Measurements from ENCODE around the gene ACADVL.
"Not testable (repeated sequence)": the region's sequence is repeated elsewhere in the genome, so short reads cannot be mapped to it uniquely, and the experiment has no call there.

The ACADVL gene

GRCh38 chr17:7176841-7177190, 42.9 kb upstream of the ACADVL start:
- DNase-seq (ENCODE audit: low read depth) = no peak
- TF ChIP-seq, protein P1, sequence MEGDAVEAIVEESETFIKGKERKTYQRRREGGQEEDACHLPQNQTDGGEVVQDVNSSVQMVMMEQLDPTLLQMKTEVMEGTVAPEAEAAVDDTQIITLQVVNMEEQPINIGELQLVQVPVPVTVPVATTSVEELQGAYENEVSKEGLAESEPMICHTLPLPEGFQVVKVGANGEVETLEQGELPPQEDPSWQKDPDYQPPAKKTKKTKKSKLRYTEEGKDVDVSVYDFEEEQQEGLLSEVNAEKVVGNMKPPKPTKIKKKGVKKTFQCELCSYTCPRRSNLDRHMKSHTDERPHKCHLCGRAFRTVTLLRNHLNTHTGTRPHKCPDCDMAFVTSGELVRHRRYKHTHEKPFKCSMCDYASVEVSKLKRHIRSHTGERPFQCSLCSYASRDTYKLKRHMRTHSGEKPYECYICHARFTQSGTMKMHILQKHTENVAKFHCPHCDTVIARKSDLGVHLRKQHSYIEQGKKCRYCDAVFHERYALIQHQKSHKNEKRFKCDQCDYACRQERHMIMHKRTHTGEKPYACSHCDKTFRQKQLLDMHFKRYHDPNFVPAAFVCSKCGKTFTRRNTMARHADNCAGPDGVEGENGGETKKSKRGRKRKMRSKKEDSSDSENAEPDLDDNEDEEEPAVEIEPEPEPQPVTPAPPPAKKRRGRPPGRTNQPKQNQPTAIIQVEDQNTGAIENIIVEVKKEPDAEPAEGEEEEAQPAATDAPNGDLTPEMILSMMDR (IDR thresholded peaks at IDR 0.05; ENCODE audit: control insufficient read depth, extremely low read depth, insufficient read depth) = no peak
- H3K4me3 ChIP-seq (ENCODE audit: low read depth, low read length) = no peak overlapping the region

GRCh38 chr17:7177191-7177953, 42.4 kb upstream of the ACADVL start:
- H3K4me3 ChIP-seq (ENCODE audit: low read depth, low read length) = peak overlapping the region; percentile 36
- TF ChIP-seq, protein P1 (IDR thresholded peaks at IDR 0.05; ENCODE audit: control insufficient read depth, extremely low read depth, insufficient read depth) = peak; percentile 95
- DNase-seq (ENCODE audit: low read depth) = peak; percentile 13

- TF ChIP-seq, protein P1 (IDR thresholded peaks at IDR 0.05; ENCODE audit: control insufficient read depth, extremely low read depth, insufficient read depth) = no peak
- H3K4me3 ChIP-seq (ENCODE audit: low read depth, low read length) = peak overlapping the region; percentile 36
- DNase-seq (ENCODE audit: low read depth) = no peak
Measured at GRCh38 chr17:7177954-7178477, 41.7 kb upstream of the ACADVL start.

- H3K4me3 ChIP-seq (ENCODE audit: low read depth, low read length) = no peak overlapping the region
- DNase-seq (ENCODE audit: low read depth) = no peak
- TF ChIP-seq, protein P1 (IDR thresholded peaks at IDR 0.05; ENCODE audit: control insufficient read depth, extremely low read depth, insufficient read depth) = no peak
Measured at GRCh38 chr17:7178973-7179316, 40.8 kb upstream of the ACADVL start.

DNA sequence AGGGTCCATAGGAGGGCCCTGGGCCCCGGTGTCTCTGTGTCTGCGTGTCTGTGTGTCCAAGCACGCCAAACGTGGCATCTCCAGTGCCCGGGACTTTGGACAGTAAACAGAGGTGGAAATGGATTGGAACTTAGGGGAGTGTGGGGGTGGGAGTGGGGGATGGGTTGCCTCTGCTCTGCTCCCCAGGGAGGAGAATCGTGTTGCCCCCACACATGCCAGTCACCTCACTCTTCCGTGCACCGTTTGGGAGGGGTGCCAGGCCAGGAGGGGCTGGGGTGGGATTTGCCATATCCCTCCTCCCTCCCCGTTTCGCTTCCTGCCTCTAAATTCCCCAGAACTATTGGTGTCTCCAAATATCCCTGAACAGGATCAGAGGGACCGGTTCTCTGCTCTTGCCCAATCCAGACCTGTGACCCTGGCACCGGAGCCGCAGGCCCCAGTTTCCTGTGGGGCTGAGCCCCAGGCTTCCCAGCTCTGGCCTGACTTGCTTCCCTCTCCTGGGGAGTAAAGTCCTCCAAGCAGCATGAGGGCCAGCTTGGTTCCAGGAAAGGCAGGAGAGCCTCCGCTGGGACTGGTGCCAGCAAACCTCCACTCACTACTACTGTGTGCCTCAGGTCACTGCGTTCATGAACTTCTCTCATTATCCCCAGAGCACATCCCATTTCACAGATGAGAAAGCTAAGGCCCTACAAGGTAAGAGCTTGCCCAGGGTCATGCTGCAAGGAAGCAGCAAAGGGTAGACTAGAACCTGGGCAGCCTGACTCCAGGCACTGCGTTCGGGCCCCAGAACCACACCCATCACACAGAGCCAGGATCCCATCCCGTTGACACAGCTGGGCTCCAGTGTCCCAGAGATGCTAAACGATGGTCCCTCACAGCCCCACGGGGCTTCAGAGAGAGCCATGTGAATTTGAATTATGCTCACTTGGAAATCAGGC, 40.2 kb upstream of the ACADVL start, which contains the start of gene ASGR1:
ASGR1 (minus strand) TSS at position 54 of the 938 bp plus-strand sequence. CDS start 807 bp downstream, outside the sequence.
- TF ChIP-seq, protein P1 (IDR thresholded peaks at IDR 0.05; ENCODE audit: control insufficient read depth, extremely low read depth, insufficient read depth) = no peak
- no peak for DNase-seq (ENCODE audit: low read depth)
- no peak within 1 kb of the TSS for H3K4me3 ChIP-seq (ENCODE audit: low read depth, low read length)

GRCh38 chr17:7182101-7182500, 37.6 kb upstream of the ACADVL start:
- not testable (repeated sequence) for H3K4me3 ChIP-seq (ENCODE audit: low read depth, low read length); DNase-seq (ENCODE audit: low read depth)

- DNase-seq (ENCODE audit: low read depth) = no peak
- TF ChIP-seq, protein P1 (IDR thresholded peaks at IDR 0.05; ENCODE audit: control insufficient read depth, extremely low read depth, insufficient read depth) = no peak
- no peak overlapping the region for H3K4me3 ChIP-seq (ENCODE audit: low read depth, low read length)
Measured at GRCh38 chr17:7183433-7184090, 36.2 kb upstream of the ACADVL start.
